GM12873 (cell line): Measurements from ENCODE around the gene TNNT3.

Experiments
- TF ChIP-seq, protein P1 (sequence below): IDR thresholded peaks from 2 replicates; pipeline ENCODE4 v1.5.1; 2012; ENCODE audit warnings: low read depth, mild to moderate bottlenecking, moderate library complexity, low read length, control low read depth; ENCODE audit not compliant: insufficient read depth; ENCODE audit errors: missing control alignments

Gene TNNT3

DNA sequence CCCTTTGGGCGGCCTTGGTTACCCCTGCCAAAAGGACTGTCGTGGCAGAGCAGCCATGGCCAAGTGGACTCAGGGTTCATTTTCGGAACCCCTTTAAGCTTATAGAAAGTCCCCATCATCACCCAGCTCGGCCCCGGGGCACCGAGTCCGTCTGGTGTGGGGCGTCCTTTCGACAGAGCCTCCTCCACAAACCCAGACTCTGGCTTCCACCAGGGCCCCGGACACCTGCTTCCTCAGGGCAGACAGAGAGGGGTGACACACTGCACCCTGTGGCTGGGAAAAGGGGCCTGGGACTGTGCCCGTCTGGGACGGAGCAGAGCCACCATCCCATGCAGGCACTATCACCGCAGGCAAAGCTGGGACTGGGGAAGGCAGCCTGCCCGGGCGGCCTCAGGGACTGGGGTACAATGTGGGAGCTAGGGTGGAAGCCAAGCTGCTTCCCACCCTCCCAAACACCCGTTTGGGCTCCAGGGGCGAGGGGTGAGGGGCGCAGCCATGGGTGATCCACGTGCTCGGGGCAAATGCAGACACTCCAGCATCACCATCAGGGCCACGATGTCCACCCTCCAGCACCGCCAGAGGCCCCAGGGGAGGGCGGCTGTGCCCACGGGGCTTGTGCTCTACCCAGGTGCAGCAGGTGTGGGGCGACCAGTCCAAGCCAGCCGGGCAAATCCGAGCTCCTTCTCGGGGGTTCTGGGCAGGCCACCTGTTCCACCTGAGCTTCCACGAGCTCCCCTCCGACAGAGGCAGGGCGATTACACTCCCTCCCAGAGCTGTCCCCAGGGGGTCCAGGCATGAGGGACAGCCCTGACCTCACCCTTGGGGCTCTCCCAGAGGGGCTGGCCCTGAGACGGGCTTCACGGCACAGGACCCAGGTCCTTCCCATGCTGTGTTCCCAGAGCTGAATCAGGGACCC lies 15.9 kb downstream of the TNNT3 start:
- TF ChIP-seq, protein P1, sequence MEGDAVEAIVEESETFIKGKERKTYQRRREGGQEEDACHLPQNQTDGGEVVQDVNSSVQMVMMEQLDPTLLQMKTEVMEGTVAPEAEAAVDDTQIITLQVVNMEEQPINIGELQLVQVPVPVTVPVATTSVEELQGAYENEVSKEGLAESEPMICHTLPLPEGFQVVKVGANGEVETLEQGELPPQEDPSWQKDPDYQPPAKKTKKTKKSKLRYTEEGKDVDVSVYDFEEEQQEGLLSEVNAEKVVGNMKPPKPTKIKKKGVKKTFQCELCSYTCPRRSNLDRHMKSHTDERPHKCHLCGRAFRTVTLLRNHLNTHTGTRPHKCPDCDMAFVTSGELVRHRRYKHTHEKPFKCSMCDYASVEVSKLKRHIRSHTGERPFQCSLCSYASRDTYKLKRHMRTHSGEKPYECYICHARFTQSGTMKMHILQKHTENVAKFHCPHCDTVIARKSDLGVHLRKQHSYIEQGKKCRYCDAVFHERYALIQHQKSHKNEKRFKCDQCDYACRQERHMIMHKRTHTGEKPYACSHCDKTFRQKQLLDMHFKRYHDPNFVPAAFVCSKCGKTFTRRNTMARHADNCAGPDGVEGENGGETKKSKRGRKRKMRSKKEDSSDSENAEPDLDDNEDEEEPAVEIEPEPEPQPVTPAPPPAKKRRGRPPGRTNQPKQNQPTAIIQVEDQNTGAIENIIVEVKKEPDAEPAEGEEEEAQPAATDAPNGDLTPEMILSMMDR, result no peak

DNA sequence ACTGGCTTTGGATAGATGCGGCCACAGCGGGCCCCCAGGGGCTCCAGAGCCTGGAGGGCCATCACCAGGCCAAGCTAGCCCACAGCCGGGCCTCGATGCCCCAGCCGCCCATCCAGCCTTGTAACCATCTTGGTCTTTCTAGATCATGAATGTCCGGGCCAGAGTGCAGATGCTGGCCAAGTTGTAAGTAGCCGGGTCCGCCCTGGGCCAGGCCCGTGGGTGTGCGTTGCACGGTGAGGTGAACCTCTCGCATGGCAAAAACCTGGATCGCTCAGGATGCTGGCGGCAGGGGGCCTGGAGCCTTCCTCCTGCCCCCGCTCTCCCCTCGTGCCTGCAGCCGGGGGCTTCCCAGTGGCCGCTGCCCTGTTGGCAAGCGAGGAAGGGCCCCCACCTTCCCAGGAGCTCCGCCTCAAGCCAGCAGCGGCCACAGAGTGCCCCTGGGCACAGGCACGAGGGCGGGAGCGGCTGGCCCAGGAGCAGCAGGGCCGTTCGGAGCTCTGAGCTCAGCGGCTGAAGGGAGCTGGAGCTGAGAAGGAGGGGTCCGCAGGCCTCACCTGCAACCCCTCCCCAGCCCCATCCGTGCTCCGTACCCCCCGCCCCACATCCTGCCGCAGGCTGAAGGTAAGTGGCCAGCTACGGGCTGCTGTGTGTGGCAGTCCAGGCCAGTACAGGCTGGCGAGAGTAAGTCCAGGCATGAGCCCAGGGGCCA lies 16.7 kb downstream of the TNNT3 start:
- TF ChIP-seq, protein P1, result no peak

DNA sequence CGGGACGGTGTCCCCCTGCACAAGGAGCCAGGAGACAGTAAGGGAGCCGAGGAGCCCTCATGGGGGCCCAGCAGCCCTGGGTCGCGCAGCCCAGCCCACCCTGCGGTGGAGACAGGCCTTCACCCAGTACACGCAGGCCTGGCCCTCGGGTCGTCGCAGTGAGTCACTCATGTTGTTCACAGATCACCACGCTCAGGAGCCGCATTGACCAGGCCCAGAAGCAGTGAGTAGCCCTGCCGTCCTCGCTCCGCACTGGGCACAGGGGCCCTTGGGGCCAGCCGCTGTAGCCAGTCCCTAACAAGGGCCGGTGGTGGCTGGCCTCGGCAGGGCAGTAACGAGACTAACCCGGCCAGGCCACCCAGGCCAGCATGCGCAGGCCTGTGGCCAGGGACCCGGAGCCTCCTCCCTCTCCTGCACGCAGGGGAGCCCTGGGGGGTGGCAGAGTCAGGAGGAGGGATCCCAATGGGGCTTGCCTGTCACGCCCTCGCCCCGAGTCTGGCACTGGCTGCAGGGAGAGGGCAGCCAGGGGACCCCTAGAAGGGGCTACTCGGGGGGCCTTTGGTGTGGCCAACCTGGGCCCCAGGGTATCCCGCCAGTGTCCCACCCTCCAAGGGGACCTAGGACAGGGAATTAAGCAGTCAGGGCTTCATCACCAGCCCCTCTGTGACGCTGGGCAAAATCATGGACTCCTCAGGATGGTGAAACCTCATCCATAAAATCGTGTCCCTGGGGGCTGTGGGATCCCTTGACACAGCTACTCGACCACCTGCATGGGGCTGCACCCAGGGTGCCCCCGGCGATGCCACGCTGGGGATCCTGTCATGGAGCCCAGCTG lies 17.5 kb downstream of the TNNT3 start:
- TF ChIP-seq, protein P1, result no peak

DNA sequence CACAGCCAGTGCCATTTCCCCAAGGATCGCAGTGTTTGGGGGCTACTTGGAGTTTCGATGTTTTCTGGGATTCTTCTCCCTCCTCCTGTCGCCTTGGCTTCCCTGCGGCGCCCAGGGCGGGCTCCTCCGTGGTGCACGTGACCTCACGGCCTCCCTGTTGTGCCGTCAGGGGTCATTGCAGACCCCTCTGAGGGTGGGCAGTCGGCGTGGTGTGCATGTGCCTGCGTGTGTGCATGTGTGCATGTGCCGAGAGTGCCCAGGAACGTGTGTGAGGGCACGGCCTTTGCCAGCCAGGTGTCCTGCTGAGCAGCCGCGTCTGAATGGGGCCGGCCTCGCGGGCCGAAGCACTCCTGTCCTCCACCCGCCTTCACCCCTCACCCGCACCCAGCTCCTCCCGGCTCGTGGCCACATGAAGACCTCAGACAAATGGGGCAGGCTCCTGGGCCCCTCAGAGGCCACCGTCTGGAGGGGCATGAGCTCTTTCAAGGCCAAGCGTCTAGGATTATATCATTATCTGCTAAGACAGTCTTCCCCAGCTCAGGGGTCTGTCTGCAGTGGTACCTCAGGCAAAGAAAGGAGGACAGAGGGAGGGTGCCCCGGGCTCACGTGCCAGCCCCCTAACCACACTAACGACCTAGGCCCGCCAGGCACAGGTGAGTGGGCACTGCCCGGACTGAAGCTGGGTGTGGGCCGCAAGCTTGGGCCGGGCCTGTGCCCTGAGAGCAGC lies 18.3 kb downstream of the TNNT3 start:
- TF ChIP-seq, protein P1, result no peak

DNA sequence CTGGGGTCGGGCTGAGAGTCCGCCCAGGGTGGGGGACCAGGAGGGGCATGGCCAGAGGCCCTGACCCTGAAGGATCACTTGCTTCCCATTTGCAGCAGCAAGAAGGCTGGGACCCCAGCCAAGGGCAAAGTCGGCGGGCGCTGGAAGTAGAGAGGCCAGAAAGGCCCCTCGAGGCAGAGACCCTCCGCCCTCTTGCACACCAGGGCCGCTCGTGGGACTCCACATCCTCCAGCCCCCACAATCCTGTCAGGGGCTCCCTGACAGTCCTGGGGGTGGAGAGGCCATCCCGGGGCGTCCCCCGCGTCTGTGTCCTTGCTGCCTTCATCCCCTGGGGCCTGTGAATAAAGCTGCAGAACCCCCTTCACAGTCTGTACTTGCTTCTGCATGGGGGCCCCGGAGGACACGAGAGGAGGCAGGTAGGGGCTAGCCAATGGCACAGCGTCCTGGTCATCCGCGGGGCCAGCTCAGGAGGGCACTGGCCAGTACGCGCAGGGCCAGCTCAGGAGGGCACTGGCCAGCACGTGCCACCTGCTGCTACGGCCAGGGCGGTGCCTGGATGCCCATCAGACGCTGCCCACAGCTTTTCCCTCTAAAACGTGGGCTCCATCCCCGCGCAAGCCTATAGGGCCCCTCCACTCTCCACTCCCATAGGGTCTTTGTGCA lies 19.0 kb downstream of the TNNT3 start:
- TF ChIP-seq, protein P1, result no peak

DNA sequence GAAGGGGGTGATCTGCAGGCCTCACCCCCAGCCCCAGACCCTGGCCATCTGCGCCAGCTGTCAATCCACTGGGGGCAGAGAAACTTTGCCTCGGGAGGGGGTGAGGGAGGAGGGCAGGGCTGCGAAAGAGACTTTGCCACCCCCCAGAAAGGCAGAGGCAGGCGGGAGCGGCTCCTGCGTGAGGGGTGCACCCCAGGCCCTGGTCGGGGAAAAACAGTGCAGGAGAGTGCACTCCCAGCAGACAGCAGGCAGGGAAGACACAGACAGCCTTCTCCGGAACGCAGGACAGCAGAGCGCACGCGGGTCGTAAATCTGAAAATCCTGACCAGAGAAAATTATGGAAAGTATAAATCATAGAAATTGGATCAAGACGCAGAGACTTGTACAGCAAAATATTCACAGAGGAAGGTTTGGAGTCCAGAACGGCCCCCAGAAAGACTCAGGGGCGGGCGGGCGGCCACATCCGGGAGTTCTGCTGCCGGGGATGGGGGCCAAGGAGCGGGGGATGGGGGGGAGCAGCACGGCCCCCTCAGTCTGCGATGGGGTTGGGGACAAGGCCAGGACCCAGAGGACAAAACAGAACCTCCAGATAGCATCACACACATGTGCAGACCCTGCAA lies 19.6 kb downstream of the TNNT3 start:
- TF ChIP-seq, protein P1, result no peak
